ENCODE data around the gene LOC128125822.

Gene LOC128125822

GRCh38 chr6:63561288-63561687 lies 11.0 kb upstream of the LOC128125822 start:
- Histone ChIP-seq H3K23ac (ENCODE audit: low read depth, low read length) (no peak overlapping the region), H2AFZ (replicated peaks; ENCODE audit: low read length, poor library complexity) (no peak overlapping the region), H2AK5ac (ENCODE audit: low read depth, low read length) (no peak overlapping the region), H2BK5ac (ENCODE audit: low read depth, low read length, poor library complexity, severe bottlenecking) (no peak overlapping the region), H3K4me2 (ENCODE audit: low read depth, low read length) (no peak overlapping the region), H3K9ac (ENCODE audit: low read depth, low read length) (no peak overlapping the region), H3K4me3 (ENCODE audit: insufficient read depth, low read depth, low read length) (no peak overlapping the region), H2BK20ac (ENCODE audit: low read depth, low read length) (no peak overlapping the region), H3K4me1 (ENCODE audit: control insufficient read depth, insufficient read depth, low read length) (peaks cover 2% of the 10 kb centered on the region; the same call in 1 of the 2 replicates), H3K36me3 (ENCODE audit: control insufficient read depth, insufficient read depth, low read length) (no peaks in the 10 kb centered on the region), H4K5ac (ENCODE audit: low read depth, low read length) (no peak overlapping the region), H3K9me1 (ENCODE audit: insufficient read depth, low read length) (no peaks in the 10 kb centered on the region), H4K91ac (ENCODE audit: insufficient read depth, low read depth, low read length) (no peak overlapping the region), H3K18ac (ENCODE audit: low read depth, low read length) (no peak overlapping the region), H4K20me1 (ENCODE audit: insufficient read depth, low read length) (no peaks in the 10 kb centered on the region), H3K14ac (replicated peaks; ENCODE audit: low read depth, low read length) (no peak overlapping the region), H4K8ac (ENCODE audit: low read depth in 2 of 2, low read length in 2 of 2) (no peak overlapping the region), H3K4ac (ENCODE audit: low read depth, low read length) (no peak overlapping the region), H3K27ac (ENCODE audit: insufficient read depth, low read length) (no peak overlapping the region), H3K79me1 (ENCODE audit: low read depth in 1 of 2, low read length in 2 of 2) (no peaks in the 10 kb centered on the region), H2AK9ac (replicated peaks; ENCODE audit: low read depth, low read length, poor library complexity) (no peak overlapping the region), H3K27me3 (ENCODE audit: control insufficient read depth, insufficient read depth, low read length) (no peaks in the 10 kb centered on the region), H2BK15ac (ENCODE audit: low read depth, low read length) (no peak overlapping the region), H3K56ac (ENCODE audit: extremely low read depth, insufficient read depth, low read length) (no peak overlapping the region), H3K9me3 (ENCODE audit: control insufficient read depth, insufficient read depth, low read length) (no peaks in the 10 kb centered on the region), H2BK120ac (ENCODE audit: low read depth, low read length) (no peak overlapping the region)
- DNase-seq (no peak), ATAC-seq (ENCODE audit: low read depth) (no peak; the same call in 1 of the 2 replicates)
- CTCF ChIA-PET: no interaction called here
- POLR2A ChIA-PET (ENCODE audit: unreplicated experiment): no interaction called here
- no CpG with 5 or more reads among the region's 2 CpGs for WGBS, 2 experiments (ENCODE audit: extremely low coverage in 2 of 2, insufficient read length in 1 of 2)
- no TSS peak for BruUV-seq (replicated peaks)
- dilution Hi-C loops (cut with HindIII; ENCODE audit: low sequenced_read_pairs, unreplicated experiment) (no loop called here), intact Hi-C loops (cut with micrococcal nuclease) (loop anchor here (2.0 kb wide), 1 partner anchor 34 kb away; no protein-coding TSS in a partner anchor), in situ Hi-C loops (cut with MboI; ENCODE audit: low sequenced_read_pairs) (loop anchor here (25.0 kb wide), 1 partner anchor 199 kb away; no protein-coding TSS in a partner anchor)
- no peak for TF ChIP-seq ELK1 (IDR thresholded peaks at IDR 0.05; ENCODE audit: borderline replicate concordance, low read depth, low read length)
- no peak for TF ChIP-seq CEBPB (IDR thresholded peaks at IDR 0.05; ENCODE audit: low read depth, low read length)
- TF ChIP-seq MAFK (IDR thresholded peaks at IDR 0.05; ENCODE audit: low read depth, low read length): no peak
- TF ChIP-seq MAZ (IDR thresholded peaks at IDR 0.05; ENCODE audit: borderline replicate concordance, low read depth, low read length): no peak
- no peak for TF ChIP-seq RAD21 (IDR thresholded peaks at IDR 0.05; ENCODE audit: low read length)
- no peak for TF ChIP-seq MXI1 (IDR thresholded peaks at IDR 0.05; ENCODE audit: borderline replicate concordance, low read depth, low read length)
- no peak for TF ChIP-seq NFE2L2 (IDR thresholded peaks at IDR 0.05; ENCODE audit: low read depth, low read length)
- no peak for TF ChIP-seq USF2 (IDR thresholded peaks at IDR 0.05; ENCODE audit: low read depth, low read length)
- TF ChIP-seq BHLHE40 (IDR thresholded peaks at IDR 0.05; ENCODE audit: low read depth, low read length): no peak
- TF ChIP-seq SMC3 (IDR thresholded peaks at IDR 0.05; ENCODE audit: low read depth, low read length): no peak
- no peak for TF ChIP-seq RFX5 (IDR thresholded peaks at IDR 0.05; ENCODE audit: low read depth, low read length)
- TF ChIP-seq POLR2A (IDR thresholded peaks at IDR 0.05; ENCODE audit: low read depth, low read length): no peak

Measured in IMR-90 (cell line).